ENCODE results near the gene PLA2G4F.

The PLA2G4F gene

GRCh38 chr15:42149493-42150218, 6.8 kb downstream of the PLA2G4F start:
- peaks cover 9 to 23% of the 10 kb centered on the region in 2 donors for H3K4me1 ChIP-seq (ENCODE audit: control insufficient read depth in 1 of 2, insufficient read depth in 2 of 2, low read length in 2 of 2)
- no peak overlapping the region for H3K4me3 ChIP-seq (ENCODE audit: low read depth in 1 of 2, low read length in 2 of 2)
- no peaks in the 10 kb centered on the region for H3K36me3 ChIP-seq (ENCODE audit: control insufficient read depth in 1 of 2, insufficient read depth in 2 of 2, low read length in 2 of 2)
- no peaks in the 10 kb centered on the region for H3K9me3 ChIP-seq (ENCODE audit: control insufficient read depth in 1 of 2, low read length in 2 of 2)
- no peaks in the 10 kb centered on the region for H3K27me3 ChIP-seq (ENCODE audit: control insufficient read depth in 1 of 2, insufficient read depth in 2 of 2, low read length in 2 of 2)
- no peak overlapping the region for H3K27ac ChIP-seq (ENCODE audit: low read depth, low read length)
- no peak overlapping the region for H3K9ac ChIP-seq (ENCODE audit: low read depth in 1 of 2, low read length in 2 of 2)

- peaks cover 3 to 16% of the 10 kb centered on the region in 2 donors for H3K4me1 ChIP-seq (ENCODE audit: control insufficient read depth in 1 of 2, insufficient read depth in 2 of 2, low read length in 2 of 2)
- no peaks in the 10 kb centered on the region for H3K36me3 ChIP-seq (ENCODE audit: control insufficient read depth in 1 of 2, insufficient read depth in 2 of 2, low read length in 2 of 2)
- no peaks in the 10 kb centered on the region for H3K27me3 ChIP-seq (ENCODE audit: control insufficient read depth in 1 of 2, insufficient read depth in 2 of 2, low read length in 2 of 2)
- no peak overlapping the region for H3K27ac ChIP-seq (ENCODE audit: low read depth, low read length)
- H3K4me3 ChIP-seq (ENCODE audit: low read depth in 1 of 2, low read length in 2 of 2), result no peak overlapping the region
- H3K9ac ChIP-seq (ENCODE audit: low read depth in 1 of 2, low read length in 2 of 2), result no peak overlapping the region
- no peaks in the 10 kb centered on the region for H3K9me3 ChIP-seq (ENCODE audit: control insufficient read depth in 1 of 2, low read length in 2 of 2)
Measured at GRCh38 chr15:42148808-42149492, 7.5 kb downstream of the PLA2G4F start.

- Histone ChIP-seq H3K4me3 (ENCODE audit: low read depth in 1 of 2, low read length in 2 of 2) (no peak overlapping the region), H3K27ac (ENCODE audit: low read depth, low read length) (no peak overlapping the region), H3K9me3 (ENCODE audit: control insufficient read depth in 1 of 2, low read length in 2 of 2) (no peaks in the 10 kb centered on the region), H3K36me3 (ENCODE audit: control insufficient read depth in 1 of 2, insufficient read depth in 2 of 2, low read length in 2 of 2) (no peaks in the 10 kb centered on the region), H3K4me1 (ENCODE audit: control insufficient read depth in 1 of 2, insufficient read depth in 2 of 2, low read length in 2 of 2) (peaks cover 5 to 19% of the 10 kb centered on the region in 2 donors), H3K27me3 (ENCODE audit: control insufficient read depth in 1 of 2, insufficient read depth in 2 of 2, low read length in 2 of 2) (no peaks in the 10 kb centered on the region), H3K9ac (ENCODE audit: low read depth in 1 of 2, low read length in 2 of 2) (no peak overlapping the region)
Measured at GRCh38 chr15:42147431-42147735, 9.1 kb downstream of the PLA2G4F start.

DNA sequence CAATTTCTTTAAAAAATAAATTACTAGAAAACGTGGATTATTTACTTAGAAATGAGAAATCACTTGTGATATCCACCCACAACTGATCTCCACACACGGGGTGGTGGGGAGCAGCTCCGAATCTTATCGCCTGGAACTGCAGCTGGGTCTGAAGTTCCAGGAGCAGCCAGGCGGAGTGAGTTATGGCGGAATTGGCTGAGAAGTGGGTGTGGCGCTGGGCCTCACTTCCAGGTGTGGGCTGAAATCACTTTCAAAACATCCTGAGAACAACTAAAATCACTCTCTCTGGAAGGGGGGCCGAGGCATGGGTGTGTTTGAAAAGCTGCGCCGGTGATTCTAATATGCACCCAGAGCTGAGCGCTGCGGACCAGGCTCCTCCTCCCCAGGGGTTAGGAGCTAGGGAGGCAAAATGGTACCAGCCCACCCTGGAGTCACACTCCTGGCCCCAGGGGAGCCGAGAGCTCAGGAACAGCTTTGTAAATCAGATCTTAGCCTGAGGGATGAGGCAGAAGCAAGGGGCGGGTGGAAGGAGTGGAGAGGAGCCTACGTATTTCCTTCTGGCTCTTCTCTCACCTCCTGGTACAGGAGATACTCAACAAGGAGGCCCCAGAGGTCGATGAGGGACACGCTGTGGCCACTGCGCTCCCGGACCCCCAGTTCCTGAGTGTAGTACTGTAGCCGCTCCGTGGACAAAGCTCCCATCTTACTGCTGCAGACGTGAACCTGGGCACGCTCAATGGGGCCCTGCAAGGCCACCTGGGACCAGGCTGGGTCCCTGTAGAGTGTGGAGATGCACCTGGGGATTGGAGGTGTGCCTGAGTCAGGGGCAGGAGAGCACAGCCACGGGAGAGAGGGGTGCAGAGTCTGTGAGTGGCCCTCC, 9.6 kb downstream of the PLA2G4F start:
- Histone ChIP-seq H3K4me1 (ENCODE audit: control insufficient read depth in 1 of 2, insufficient read depth in 2 of 2, low read length in 2 of 2) (peaks cover 9 to 25% of the 10 kb centered on the region in 2 donors), H3K4me3 (ENCODE audit: low read depth in 1 of 2, low read length in 2 of 2) (no peak overlapping the region), H3K9me3 (ENCODE audit: control insufficient read depth in 1 of 2, low read length in 2 of 2) (no peaks in the 10 kb centered on the region), H3K36me3 (ENCODE audit: control insufficient read depth in 1 of 2, insufficient read depth in 2 of 2, low read length in 2 of 2) (peaks cover 0 to 3% of the 10 kb centered on the region in 2 donors), H3K27me3 (ENCODE audit: control insufficient read depth in 1 of 2, insufficient read depth in 2 of 2, low read length in 2 of 2) (no peaks in the 10 kb centered on the region), H3K9ac (ENCODE audit: low read depth in 1 of 2, low read length in 2 of 2) (no peak overlapping the region), H3K27ac (ENCODE audit: low read depth, low read length) (no peak overlapping the region)

- no peaks in the 10 kb centered on the region for H3K9me3 ChIP-seq (ENCODE audit: control insufficient read depth in 1 of 2, low read length in 2 of 2)
- no peak overlapping the region for H3K4me3 ChIP-seq (ENCODE audit: low read depth in 1 of 2, low read length in 2 of 2)
- H3K4me1 ChIP-seq (ENCODE audit: control insufficient read depth in 1 of 2, insufficient read depth in 2 of 2, low read length in 2 of 2), result peaks cover 12 to 27% of the 10 kb centered on the region in 2 donors
- H3K27me3 ChIP-seq (ENCODE audit: control insufficient read depth in 1 of 2, insufficient read depth in 2 of 2, low read length in 2 of 2), result no peaks in the 10 kb centered on the region
- no peak overlapping the region for H3K27ac ChIP-seq (ENCODE audit: low read depth, low read length)
- no peak overlapping the region for H3K9ac ChIP-seq (ENCODE audit: low read depth in 1 of 2, low read length in 2 of 2)
- H3K36me3 ChIP-seq (ENCODE audit: control insufficient read depth in 1 of 2, insufficient read depth in 2 of 2, low read length in 2 of 2), result peaks cover 0 to 5% of the 10 kb centered on the region in 2 donors
Measured at GRCh38 chr15:42145546-42146455, 10.6 kb downstream of the PLA2G4F start.

- H3K27ac ChIP-seq (ENCODE audit: low read depth, low read length), result no peak overlapping the region
- no peaks in the 10 kb centered on the region for H3K9me3 ChIP-seq (ENCODE audit: control insufficient read depth in 1 of 2, low read length in 2 of 2)
- H3K9ac ChIP-seq (ENCODE audit: low read depth in 1 of 2, low read length in 2 of 2), result no peak overlapping the region
Measured at GRCh38 chr15:42144841-42145375, 11.5 kb downstream of the PLA2G4F start.

DNA sequence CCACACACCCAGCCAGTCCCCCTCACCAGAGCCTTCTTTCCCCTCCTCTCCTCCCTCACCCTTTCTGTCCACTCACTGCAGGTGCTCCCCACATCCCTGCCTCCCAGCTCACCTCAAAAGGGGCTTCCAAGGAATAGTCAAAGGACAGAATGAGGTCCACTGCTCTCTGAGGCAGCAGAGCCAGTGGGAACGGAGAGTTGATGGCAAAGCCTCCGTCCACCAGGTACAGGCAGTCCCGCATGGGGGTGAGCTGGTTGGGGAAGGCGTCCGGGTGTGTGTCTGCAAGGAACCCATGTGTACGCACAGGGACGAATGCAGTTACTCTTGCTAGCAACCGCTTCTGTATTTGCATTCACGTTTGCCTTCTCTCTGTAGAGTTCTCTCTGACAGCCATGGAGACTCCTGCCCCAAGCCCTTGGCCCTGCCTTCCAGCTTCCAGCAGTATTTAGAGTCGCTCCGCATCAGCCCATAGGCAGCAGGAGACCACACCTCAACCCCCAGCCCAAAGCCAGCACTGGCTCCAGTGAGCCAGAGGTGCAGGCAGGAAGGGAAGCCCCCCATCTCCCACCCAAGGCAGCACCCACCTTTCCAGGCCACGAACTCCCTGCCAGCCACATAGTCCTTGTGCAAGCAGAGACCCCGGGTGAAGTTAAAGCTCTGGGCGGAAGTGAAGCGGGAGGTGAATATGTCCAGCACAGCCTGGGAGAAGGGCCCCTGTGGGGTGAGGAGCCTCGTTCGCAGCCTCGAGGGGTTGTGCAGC, 12.4 kb downstream of the PLA2G4F start:
- Histone ChIP-seq H3K4me1 (ENCODE audit: control insufficient read depth in 1 of 2, insufficient read depth in 2 of 2, low read length in 2 of 2) (peaks cover 28 to 44% of the 10 kb centered on the region in 2 donors), H3K4me3 (ENCODE audit: low read depth in 1 of 2, low read length in 2 of 2) (no peak overlapping the region), H3K27ac (ENCODE audit: low read depth, low read length) (no peak overlapping the region), H3K27me3 (ENCODE audit: control insufficient read depth in 1 of 2, insufficient read depth in 2 of 2, low read length in 2 of 2) (no peaks in the 10 kb centered on the region), H3K9me3 (ENCODE audit: control insufficient read depth in 1 of 2, low read length in 2 of 2) (no peaks in the 10 kb centered on the region), H3K9ac (ENCODE audit: low read depth in 1 of 2, low read length in 2 of 2) (no peak overlapping the region), H3K36me3 (ENCODE audit: control insufficient read depth in 1 of 2, insufficient read depth in 2 of 2, low read length in 2 of 2) (peaks cover 0 to 5% of the 10 kb centered on the region in 2 donors)

More at GRCh38 chr15:42144841-42145375, 11.5 kb downstream of the PLA2G4F start:
- Histone ChIP-seq H3K4me1 (ENCODE audit: control insufficient read depth in 1 of 2, insufficient read depth in 2 of 2, low read length in 2 of 2) (peaks cover 20 to 36% of the 10 kb centered on the region in 2 donors), H3K36me3 (ENCODE audit: control insufficient read depth in 1 of 2, insufficient read depth in 2 of 2, low read length in 2 of 2) (peaks cover 0 to 5% of the 10 kb centered on the region in 2 donors), H3K27me3 (ENCODE audit: control insufficient read depth in 1 of 2, insufficient read depth in 2 of 2, low read length in 2 of 2) (no peaks in the 10 kb centered on the region), H3K4me3 (ENCODE audit: low read depth in 1 of 2, low read length in 2 of 2) (no peak overlapping the region)

- Histone ChIP-seq H3K9ac (ENCODE audit: low read depth in 1 of 2, low read length in 2 of 2) (no peak overlapping the region), H3K36me3 (ENCODE audit: control insufficient read depth in 1 of 2, insufficient read depth in 2 of 2, low read length in 2 of 2) (peaks cover 0 to 5% of the 10 kb centered on the region in 2 donors), H3K4me1 (ENCODE audit: control insufficient read depth in 1 of 2, insufficient read depth in 2 of 2, low read length in 2 of 2) (peaks cover 25 to 44% of the 10 kb centered on the region in 2 donors), H3K4me3 (ENCODE audit: low read depth in 1 of 2, low read length in 2 of 2) (no peak overlapping the region), H3K27me3 (ENCODE audit: control insufficient read depth in 1 of 2, insufficient read depth in 2 of 2, low read length in 2 of 2) (no peaks in the 10 kb centered on the region), H3K27ac (ENCODE audit: low read depth, low read length) (no peak overlapping the region), H3K9me3 (ENCODE audit: control insufficient read depth in 1 of 2, low read length in 2 of 2) (peaks cover 5% of the 10 kb centered on the region in 2 donors)
Measured at GRCh38 chr15:42143356-42143755, 13.1 kb downstream of the PLA2G4F start.

Data from duodenal mucosa (tissue), 2 donors.